Muscle of leg (tissue), 11 donors: ENCODE results near the gene EDNRA. TPM values are rescaled to one million over a fixed set of nuclear protein-coding genes. Genes with fewer than 3 reads are reported as not detected.
A peak's percentile ranks its signal among the peaks of the same experiment; 100 is the strongest.

ENCODE experiments used
- DNase-seq: peaks from one replicate; pipeline ENCODE4 v3.0.0; 2013
- H3K27ac ChIP-seq: one replicate; pipeline ENCODE4 v1.5.1; 2013; ENCODE audit warnings: mild to moderate bottlenecking, low read length, control low read depth
- H3K27me3 ChIP-seq: one replicate; pipeline ENCODE4 v1.6.1; 2013; ENCODE audit warnings: low read length; ENCODE audit not compliant: control insufficient read depth, insufficient read depth
- H3K36me3 ChIP-seq: one replicate; pipeline ENCODE4 v1.6.1; 2013; ENCODE audit warnings: low read length; ENCODE audit not compliant: control insufficient read depth, insufficient read depth
- H3K4me1 ChIP-seq: one replicate; pipeline ENCODE4 v1.6.1; 2013; ENCODE audit warnings: low read length; ENCODE audit not compliant: control insufficient read depth, insufficient read depth
- H3K4me3 ChIP-seq: one replicate; pipeline ENCODE4 v1.5.1; 2013; ENCODE audit warnings: low read length, control low read depth
- H3K9me3 ChIP-seq: replicated peaks from 2 replicates; pipeline ENCODE4 v1.6.1; 2013; ENCODE audit warnings: low read depth, low read length; ENCODE audit not compliant: control insufficient read depth
- WGBS: methylation state at CpG from one replicate; pipeline ENCODE4 v1.1.5; 2013; ENCODE audit warnings: missing lambda C conversion rate; ENCODE audit not compliant: insufficient coverage; 5-methylcytosine and 5-hydroxymethylcytosine counted together
- polyA plus RNA-seq, 8 donors: library from polyadenylated mRNA; unstranded; fragments of 120-200 nt; gene quantifications; one replicate each; pipeline versions ENCODE4 v1.2.1 to v1.2.3, GENCODE V29; 2013; ENCODE audit warnings: inconsistent platforms in 1 of 8, low replicate concordance in 1 of 8; ENCODE audit not compliant: insufficient read length in 8 of 8, insufficient read depth in 1 of 8
- total RNA-seq: library from RNA; stranded (reverse); fragments of 120-200 nt; gene quantifications from one replicate; pipeline ENCODE4 v1.2.4, GENCODE V29; 2013

EDNRA gene
- total and polyA plus RNA-seq, 9 donors: 19.5 to 43.1 (median 32.2) TPM

DNA sequence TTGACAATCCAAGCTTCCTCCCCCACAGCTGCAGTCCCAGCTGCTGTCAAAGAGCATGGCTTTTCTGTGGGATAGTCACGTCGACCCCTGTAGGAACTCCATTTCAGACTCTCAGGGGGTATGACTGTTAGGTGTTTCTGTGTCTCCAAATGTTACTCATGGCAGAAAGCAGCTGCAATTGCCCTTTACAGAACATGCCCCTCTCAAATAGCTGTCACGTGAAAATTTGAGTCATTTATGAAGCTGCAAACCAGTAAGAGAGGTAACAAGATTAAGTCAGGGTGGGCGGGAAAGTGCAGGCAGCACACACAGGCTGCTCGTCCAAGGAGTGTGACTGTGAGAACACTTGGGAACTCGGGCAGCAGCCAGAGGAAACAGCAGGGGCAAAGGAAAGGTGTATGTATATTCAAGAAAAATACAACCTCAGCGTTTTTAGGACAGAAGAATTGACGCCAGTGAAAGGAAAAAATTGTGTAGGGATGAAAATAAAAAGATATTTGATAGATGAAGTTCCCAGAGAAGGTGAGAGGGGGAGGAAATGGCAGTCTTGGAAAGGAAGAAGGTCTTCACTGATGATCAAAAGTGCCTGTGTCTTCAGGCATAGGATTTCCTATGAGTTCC lies 69.8 kb downstream of the EDNRA start:
- Histone ChIP-seq H3K4me1 (peaks cover 10% of the 10 kb centered on the region), H3K27ac (peak overlapping the region; percentile 43), H3K36me3 (no peaks in the 10 kb centered on the region), H3K4me3 (no peak overlapping the region), H3K27me3 (no peaks in the 10 kb centered on the region), H3K9me3 (no peaks in the 10 kb centered on the region)
- 23% methylated on average over 5 of the region's 8 CpGs for WGBS
- peak; percentile 64 for DNase-seq

GRCh38 chr4:147560625-147561024 lies 79.7 kb downstream of the EDNRA start:
- DNase-seq: no peak
- no CpG with 5 or more reads among the region's 4 CpGs for WGBS

GRCh38 chr4:147566762-147567161 lies 85.9 kb downstream of the EDNRA start:
- Histone ChIP-seq H3K4me1 (no peaks in the 10 kb centered on the region), H3K27me3 (no peaks in the 10 kb centered on the region), H3K27ac (no peak overlapping the region), H3K36me3 (no peaks in the 10 kb centered on the region), H3K4me3 (no peak overlapping the region), H3K9me3 (no peaks in the 10 kb centered on the region)
- DNase-seq: no peak

More at GRCh38 chr4:147560625-147561024, 79.7 kb downstream of the EDNRA start:
- H3K4me3 ChIP-seq: no peak overlapping the region
- no peaks in the 10 kb centered on the region for H3K4me1 ChIP-seq
- H3K36me3 ChIP-seq: no peaks in the 10 kb centered on the region
- no peaks in the 10 kb centered on the region for H3K9me3 ChIP-seq
- no peaks in the 10 kb centered on the region for H3K27me3 ChIP-seq
- no peak overlapping the region for H3K27ac ChIP-seq

- H3K27me3 ChIP-seq: no peaks in the 10 kb centered on the region
- no CpG with 5 or more reads among the region's 1 CpG for WGBS
Observed at GRCh38 chr4:147567276-147567675, 86.4 kb downstream of the EDNRA start.

DNA sequence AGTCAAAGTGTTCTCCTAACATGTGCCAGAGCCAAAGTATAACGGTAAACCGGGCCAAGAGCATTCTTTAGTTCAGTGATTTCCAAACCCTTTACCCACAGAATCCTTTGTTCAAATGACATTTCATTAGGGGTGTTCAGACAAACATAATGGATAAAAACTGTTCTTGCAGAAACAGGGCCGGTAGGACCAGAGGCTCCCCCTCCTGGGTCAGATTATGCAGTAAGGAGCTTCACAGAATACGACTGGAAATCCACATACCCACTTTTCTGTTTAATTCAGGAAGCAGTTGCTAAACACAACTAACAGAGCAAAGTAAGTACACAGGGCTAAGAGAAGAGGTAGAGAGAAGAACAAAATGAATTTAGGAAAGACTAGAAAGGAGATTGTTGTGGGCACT lies 89.7 kb downstream of the EDNRA start:
- Histone ChIP-seq H3K27me3 (no peaks in the 10 kb centered on the region), H3K27ac (no peak overlapping the region), H3K36me3 (no peaks in the 10 kb centered on the region), H3K9me3 (no peaks in the 10 kb centered on the region), H3K4me1 (no peaks in the 10 kb centered on the region), H3K4me3 (no peak overlapping the region)
- DNase-seq: peak; percentile 53
- no CpG with 5 or more reads among the region's 4 CpGs for WGBS

More at GRCh38 chr4:147567276-147567675, 86.4 kb downstream of the EDNRA start:
- no peaks in the 10 kb centered on the region for H3K9me3 ChIP-seq
- H3K36me3 ChIP-seq: no peaks in the 10 kb centered on the region
- no peak overlapping the region for H3K27ac ChIP-seq
- H3K4me1 ChIP-seq: no peaks in the 10 kb centered on the region
- DNase-seq: no peak
- no peak overlapping the region for H3K4me3 ChIP-seq

DNA sequence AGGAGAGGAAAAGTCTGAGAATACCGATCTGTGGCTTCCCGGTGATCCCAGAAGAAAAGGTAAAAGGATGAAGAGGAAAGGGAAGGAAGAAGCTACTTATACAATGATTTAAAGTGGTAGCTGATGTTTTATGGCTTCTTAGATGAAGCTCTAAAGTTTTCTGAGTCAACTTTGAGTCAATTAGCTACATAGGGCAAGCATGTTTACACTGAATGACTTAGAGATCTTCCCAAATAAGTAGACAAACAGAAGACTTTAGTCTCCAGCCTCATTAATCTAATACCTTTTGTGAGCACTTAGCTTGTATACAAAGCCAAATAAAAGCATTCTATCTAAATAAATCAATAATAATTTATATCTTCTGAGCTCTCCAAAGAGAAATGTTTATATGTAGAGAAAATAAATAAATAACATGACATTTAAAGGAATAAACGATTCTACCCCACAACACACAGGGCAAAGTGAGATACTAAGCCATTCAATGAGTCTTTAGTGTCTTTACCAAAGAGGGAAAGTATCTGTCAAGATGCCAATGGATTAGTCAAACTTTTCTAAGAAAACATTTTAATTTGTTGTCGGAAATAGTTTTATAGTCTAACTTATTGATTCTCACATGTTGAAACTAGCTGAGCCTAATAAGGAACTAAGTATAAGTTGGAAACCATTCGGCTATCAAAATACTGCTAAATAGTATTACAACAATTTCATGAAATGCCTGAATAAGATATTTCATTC lies 90.3 kb downstream of the EDNRA start:
- Histone ChIP-seq H3K4me1 (no peaks in the 10 kb centered on the region), H3K9me3 (no peaks in the 10 kb centered on the region), H3K36me3 (no peaks in the 10 kb centered on the region), H3K27ac (no peak overlapping the region), H3K4me3 (no peak overlapping the region), H3K27me3 (no peaks in the 10 kb centered on the region)
- 25% methylated on average over 2 of the region's 5 CpGs for WGBS
- DNase-seq: no peak

GRCh38 chr4:147576084-147576483 lies 95.2 kb downstream of the EDNRA start:
- Histone ChIP-seq H3K4me3 (no peak overlapping the region), H3K4me1 (no peaks in the 10 kb centered on the region), H3K27me3 (no peaks in the 10 kb centered on the region), H3K27ac (no peak overlapping the region), H3K36me3 (no peaks in the 10 kb centered on the region), H3K9me3 (no peaks in the 10 kb centered on the region)
- no CpG with 5 or more reads among the region's 3 CpGs for WGBS
- DNase-seq: no peak

- Histone ChIP-seq H3K4me3 (no peak overlapping the region), H3K27me3 (no peaks in the 10 kb centered on the region), H3K27ac (no peak overlapping the region), H3K4me1 (no peaks in the 10 kb centered on the region), H3K9me3 (no peaks in the 10 kb centered on the region), H3K36me3 (no peaks in the 10 kb centered on the region)
- no peak for DNase-seq
- 78% methylated on average over 2 of the region's 6 CpGs for WGBS
Observed at GRCh38 chr4:147578051-147578476, 97.2 kb downstream of the EDNRA start.

GRCh38 chr4:147578593-147578992 lies 97.7 kb downstream of the EDNRA start:
- no CpG with 5 or more reads among the region's 3 CpGs for WGBS
- no peaks in the 10 kb centered on the region for H3K27me3 ChIP-seq
- H3K9me3 ChIP-seq: no peaks in the 10 kb centered on the region
- H3K4me3 ChIP-seq: no peak overlapping the region
- no peak overlapping the region for H3K27ac ChIP-seq
- no peaks in the 10 kb centered on the region for H3K36me3 ChIP-seq
- H3K4me1 ChIP-seq: no peaks in the 10 kb centered on the region
- no peak for DNase-seq

DNA sequence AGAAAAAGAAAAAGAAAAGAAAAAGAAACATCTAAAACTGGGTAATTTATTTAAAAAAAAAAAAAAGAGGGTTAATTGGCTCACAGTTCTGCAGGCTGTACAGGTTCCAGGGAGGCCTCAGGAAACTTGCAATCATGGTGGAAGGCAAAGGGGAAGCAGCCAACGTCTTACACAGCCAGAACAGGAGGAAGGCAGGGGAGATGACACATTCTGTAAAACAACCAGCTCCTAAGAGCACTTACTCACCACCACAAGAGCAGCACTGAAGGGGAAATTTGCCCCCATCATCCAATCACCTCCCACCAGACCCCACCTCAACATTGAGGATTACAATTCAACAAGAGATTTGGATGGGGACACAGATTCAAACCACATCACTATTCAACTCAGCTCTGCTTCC lies 99.5 kb downstream of the EDNRA start:
- Histone ChIP-seq H3K27ac (no peak overlapping the region), H3K4me1 (no peaks in the 10 kb centered on the region)

More for the DNA sequence above, 99.5 kb downstream of the EDNRA start:
- H3K4me3 ChIP-seq: no peak overlapping the region
- no peak for DNase-seq
- H3K9me3 ChIP-seq: no peaks in the 10 kb centered on the region
- no peaks in the 10 kb centered on the region for H3K36me3 ChIP-seq
- no peaks in the 10 kb centered on the region for H3K27me3 ChIP-seq
- WGBS: no CpG with 5 or more reads among the region's 1 CpG
